CD4-positive, CD25-positive, alpha-beta regulatory T cell (primary cell): Measurements from ENCODE around the gene CHMP1B. TPM values are rescaled to one million over a fixed set of nuclear protein-coding genes. Genes with fewer than 3 reads are reported as not detected.
A peak's percentile ranks its signal among the peaks of the same experiment; 100 is the strongest.

ENCODE experiments used
- ATAC-seq, 2 donors: fragments of 150-1000 bp; cut with Tn5 transposase; one replicate each; pipeline ENCODE4 v1.10.0; 2021; ENCODE audit warnings: low read depth in 2 of 2, moderate number of reproducible peaks in 2 of 2, moderate library complexity in 1 of 2
- DNase-seq, 3 donors: peaks; one replicate each; pipeline versions ENCODE4 v3.0.0 to v3.0.0-alpha.2; 2012 to 2022; ENCODE audit warnings: mixed read lengths in 1 of 3
- H3K27ac ChIP-seq: one replicate; pipeline ENCODE4 v1.7.0; 2013; ENCODE audit warnings: mild to moderate bottlenecking, low read length; ENCODE audit not compliant: insufficient read depth, poor library complexity, severe bottlenecking
- H3K27me3 ChIP-seq: one replicate; pipeline ENCODE4 v1.7.0; 2013; ENCODE audit warnings: low read length; ENCODE audit not compliant: control insufficient read depth, insufficient read depth
- H3K36me3 ChIP-seq: one replicate; pipeline ENCODE4 v1.7.0; 2013; ENCODE audit warnings: mild to moderate bottlenecking, low read length, moderate library complexity; ENCODE audit not compliant: control insufficient read depth, insufficient read depth
- H3K4me1 ChIP-seq: 2 replicates; pipeline ENCODE4 v1.7.0; 2013; ENCODE audit warnings: mild to moderate bottlenecking, low read length; ENCODE audit not compliant: insufficient read depth, control insufficient read depth, poor library complexity, severe bottlenecking
- H3K4me3 ChIP-seq: one replicate; pipeline ENCODE4 v1.7.0; 2013; ENCODE audit warnings: low read depth, mild to moderate bottlenecking, low read length, moderate library complexity
- H3K9me3 ChIP-seq, 2 experiments: 1 replicate in 1 of 2; 2 replicates in 1 of 2; pipeline ENCODE4 v1.7.0; 2013; ENCODE audit warnings: low read length in 2 of 2, mild to moderate bottlenecking in 1 of 2, moderate library complexity in 1 of 2; ENCODE audit not compliant: control insufficient read depth in 2 of 2
- H3K27ac Mint-ChIP-seq, 3 donors: one replicate each; pipeline ENCODE4 v1.8.0; 2020 to 2022; ENCODE audit warnings: mild to moderate bottlenecking in 3 of 3, mixed read lengths in 3 of 3, moderate library complexity in 2 of 3
- H3K27me3 Mint-ChIP-seq: one replicate; pipeline ENCODE4 v1.8.0; 2022; ENCODE audit warnings: mild to moderate bottlenecking, mixed read lengths
- H3K36me3 Mint-ChIP-seq: one replicate; pipeline ENCODE4 v1.8.0; 2020; ENCODE audit warnings: mixed read lengths
- H3K4me1 Mint-ChIP-seq, 4 donors: one replicate each; pipeline ENCODE4 v1.8.0; 2020 to 2022; ENCODE audit warnings: mixed read lengths in 4 of 4, mild to moderate bottlenecking in 1 of 4
- H3K4me3 Mint-ChIP-seq, 4 donors: one replicate each; pipeline ENCODE4 v1.8.0; 2020 to 2022; ENCODE audit warnings: mild to moderate bottlenecking in 4 of 4, mixed read lengths in 4 of 4, moderate library complexity in 3 of 4
- H3K9me3 Mint-ChIP-seq, 7 donors: one replicate each; pipeline ENCODE4 v1.8.0; 2020 to 2022; ENCODE audit warnings: mixed read lengths in 7 of 7, mild to moderate bottlenecking in 3 of 7, moderate library complexity in 2 of 7
- polyA plus RNA-seq, 4 donors: library from polyadenylated mRNA; unstranded; fragments of 300-500 nt; fragmentation: Illumina TruSeq; gene quantifications; one replicate each; pipeline ENCODE4 v1.2.3, GENCODE V29; 2021
- total RNA-seq: library from RNA; stranded (reverse); gene quantifications from one replicate; pipeline ENCODE4 v1.2.3, GENCODE V29; 2022

Gene CHMP1B
- total and polyA plus RNA-seq, 5 donors from 2014 or later: 55.4 to 113 (median 67.6) TPM

DNA sequence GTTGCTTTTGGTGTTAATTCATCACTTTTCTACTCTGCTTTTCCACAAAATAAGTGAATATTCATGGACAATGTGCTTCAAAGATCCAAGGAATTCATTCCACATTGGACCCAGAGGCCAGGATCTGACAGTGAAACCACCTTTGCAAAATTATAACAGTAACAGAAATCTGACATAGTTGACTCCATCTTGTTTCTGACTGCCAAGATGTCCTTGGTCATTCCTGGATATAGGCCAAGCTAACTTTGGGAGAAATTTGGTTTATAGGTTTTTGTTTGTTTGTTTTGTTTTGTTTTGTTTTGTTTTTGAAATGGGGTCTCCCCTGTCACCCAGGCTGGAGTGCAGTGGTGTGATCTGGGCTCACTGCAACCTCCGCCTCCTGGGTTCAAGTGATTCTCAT is 46.6 kb downstream of the CHMP1B start:
- no peaks in the 10 kb centered on the region for H3K27me3 ChIP-seq
- Mint-ChIP-seq H3K27me3 (no peaks in the 10 kb centered on the region), H3K4me3 (no peak overlapping the region), H3K36me3 (peaks cover 51% of the 10 kb centered on the region), H3K4me1 (peaks cover 5 to 15% (median 11%) of the 10 kb centered on the region in 4 donors), H3K9me3 (no peaks in the 10 kb centered on the region), H3K27ac (no peak overlapping the region)
- ATAC-seq (no peak), DNase-seq (no peak)
- H3K36me3 ChIP-seq: peaks cover 50% of the 10 kb centered on the region
- H3K4me1 ChIP-seq: no peaks in the 10 kb centered on the region
- no peak overlapping the region for H3K27ac ChIP-seq
- no peaks in the 10 kb centered on the region for H3K9me3 ChIP-seq
- H3K4me3 ChIP-seq: no peak overlapping the region

- Mint-ChIP-seq H3K9me3 (no peaks in the 10 kb centered on the region), H3K27me3 (no peaks in the 10 kb centered on the region), H3K4me3 (no peak overlapping the region), H3K4me1 (peaks cover 4 to 13% (median 8%) of the 10 kb centered on the region in 4 donors), H3K36me3 (peaks cover 44% of the 10 kb centered on the region), H3K27ac (no peak overlapping the region)
- Histone ChIP-seq H3K4me1 (no peaks in the 10 kb centered on the region), H3K36me3 (peaks cover 47% of the 10 kb centered on the region), H3K4me3 (no peak overlapping the region), H3K9me3 (no peaks in the 10 kb centered on the region), H3K27ac (no peak overlapping the region), H3K27me3 (no peaks in the 10 kb centered on the region)
- ATAC-seq (no peak), DNase-seq (no peak)
These were observed 47.9 kb downstream of the CHMP1B start for GRCh38 chr18:11899063-11899462.

- H3K4me3 ChIP-seq: no peak overlapping the region
- H3K4me1 ChIP-seq: peaks cover 2% of the 10 kb centered on the region
- Mint-ChIP-seq H3K4me1 (peaks cover 10 to 27% (median 20%) of the 10 kb centered on the region in 4 donors), H3K4me3 (peak overlapping the region in 1 of 4 donors; percentile 4), H3K36me3 (peaks cover 28% of the 10 kb centered on the region), H3K27ac (peak overlapping the region in 2 of 3 donors; percentile 21 to 56), H3K27me3 (no peaks in the 10 kb centered on the region), H3K9me3 (no peaks in the 10 kb centered on the region)
- H3K27ac ChIP-seq: no peak overlapping the region
- H3K9me3 ChIP-seq: no peaks in the 10 kb centered on the region
- H3K36me3 ChIP-seq: peaks cover 38% of the 10 kb centered on the region
- ATAC-seq: no peak
- DNase-seq: no peak
- no peaks in the 10 kb centered on the region for H3K27me3 ChIP-seq
These were observed 50.7 kb downstream of the CHMP1B start for GRCh38 chr18:11901826-11902438.

GRCh38 chr18:11902522-11903292 is 51.5 kb downstream of the CHMP1B start:
- peaks cover 38% of the 10 kb centered on the region for H3K36me3 ChIP-seq
- H3K27me3 ChIP-seq: no peaks in the 10 kb centered on the region
- no peak overlapping the region for H3K27ac ChIP-seq
- DNase-seq: no peak
- H3K36me3 Mint-ChIP-seq: peaks cover 22% of the 10 kb centered on the region
- H3K4me3 Mint-ChIP-seq: peak overlapping the region in 1 of 4 donors; percentile 4
- no peak for ATAC-seq
- H3K9me3 ChIP-seq: no peaks in the 10 kb centered on the region
- H3K4me1 Mint-ChIP-seq: peaks cover 10 to 35% (median 26%) of the 10 kb centered on the region in 4 donors
- no peaks in the 10 kb centered on the region for H3K9me3 Mint-ChIP-seq
- H3K4me3 ChIP-seq: no peak overlapping the region
- peak overlapping the region in 2 of 3 donors; percentile 15 to 21 for H3K27ac Mint-ChIP-seq
- no peaks in the 10 kb centered on the region for H3K27me3 Mint-ChIP-seq
- H3K4me1 ChIP-seq: peaks cover 10% of the 10 kb centered on the region

Other genes starting within 250 kb of the CHMP1B start
- not detected for gene SLC35G4, start 241.8 kb upstream of the CHMP1B start, total RNA-seq
- not detected for gene SLC35G4, start 241.8 kb upstream of the CHMP1B start, polyA plus RNA-seq
- 0.76 TPM for gene GNAL, start 162.1 kb upstream of the CHMP1B start, total RNA-seq
- gene GNAL, start 162.1 kb upstream of the CHMP1B start, polyA plus RNA-seq: under 1 TPM in 2 of 4 donors, not detected in 2; 0.05 to 0.09 TPM
- 97.4 TPM for gene MPPE1, start 56.9 kb downstream of the CHMP1B start, total RNA-seq
- 10 to 100 TPM; 40.9 to 63.2 (median 57.2) TPM for gene MPPE1, start 56.9 kb downstream of the CHMP1B start, polyA plus RNA-seq
- gene IMPA2, start 130.1 kb downstream of the CHMP1B start, total RNA-seq: 5.1 TPM
- 10 to 100 TPM in 2 of 4 donors, 1 to 10 TPM in 2; 5.3 to 14.6 (median 8.5) TPM for gene IMPA2, start 130.1 kb downstream of the CHMP1B start, polyA plus RNA-seq
- not detected for gene ANKRD62, start 242.4 kb downstream of the CHMP1B start, total RNA-seq
- not detected for gene ANKRD62, start 242.4 kb downstream of the CHMP1B start, polyA plus RNA-seq